Stimulated activated effector memory CD8-positive, alpha-beta T cell treated with anti-CD3 and anti-CD28 coated beads, Interleukin-12 subunit alpha, Interleukin-12 subunit beta, amount 100 ng/mL, for 72 hours (primary cell): ENCODE measurements around the gene SLC16A11.
"Not testable (repeated sequence)": the region's sequence is repeated elsewhere in the genome, so short reads cannot be mapped to it uniquely, and the experiment has no call there.

ENCODE experiments used
- ATAC-seq: fragments of 150-1000 bp; cut with Tn5 transposase; 2 replicates; pipeline ENCODE4 v1.10.0; 2021
- DNase-seq, 2 donors: peaks; one replicate each; pipeline ENCODE4 v3.0.0; 2021 to 2022; ENCODE audit warnings: low spot score in 2 of 2
- H3K27ac Mint-ChIP-seq: one replicate; pipeline ENCODE4 v1.8.0; 2022; ENCODE audit warnings: mild to moderate bottlenecking, mixed read lengths
- H3K36me3 Mint-ChIP-seq: one replicate; pipeline ENCODE4 v1.8.0; 2022; ENCODE audit warnings: mild to moderate bottlenecking, mixed read lengths
- H3K4me1 Mint-ChIP-seq: one replicate; pipeline ENCODE4 v1.8.0; 2022; ENCODE audit warnings: mixed read lengths
- H3K4me3 Mint-ChIP-seq: one replicate; pipeline ENCODE4 v1.8.0; 2022; ENCODE audit warnings: mild to moderate bottlenecking, mixed read lengths
- H3K9me3 Mint-ChIP-seq: one replicate; pipeline ENCODE4 v1.8.0; 2022; ENCODE audit warnings: mixed read lengths

SLC16A11 gene, protein sequence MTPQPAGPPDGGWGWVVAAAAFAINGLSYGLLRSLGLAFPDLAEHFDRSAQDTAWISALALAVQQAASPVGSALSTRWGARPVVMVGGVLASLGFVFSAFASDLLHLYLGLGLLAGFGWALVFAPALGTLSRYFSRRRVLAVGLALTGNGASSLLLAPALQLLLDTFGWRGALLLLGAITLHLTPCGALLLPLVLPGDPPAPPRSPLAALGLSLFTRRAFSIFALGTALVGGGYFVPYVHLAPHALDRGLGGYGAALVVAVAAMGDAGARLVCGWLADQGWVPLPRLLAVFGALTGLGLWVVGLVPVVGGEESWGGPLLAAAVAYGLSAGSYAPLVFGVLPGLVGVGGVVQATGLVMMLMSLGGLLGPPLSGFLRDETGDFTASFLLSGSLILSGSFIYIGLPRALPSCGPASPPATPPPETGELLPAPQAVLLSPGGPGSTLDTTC

DNA sequence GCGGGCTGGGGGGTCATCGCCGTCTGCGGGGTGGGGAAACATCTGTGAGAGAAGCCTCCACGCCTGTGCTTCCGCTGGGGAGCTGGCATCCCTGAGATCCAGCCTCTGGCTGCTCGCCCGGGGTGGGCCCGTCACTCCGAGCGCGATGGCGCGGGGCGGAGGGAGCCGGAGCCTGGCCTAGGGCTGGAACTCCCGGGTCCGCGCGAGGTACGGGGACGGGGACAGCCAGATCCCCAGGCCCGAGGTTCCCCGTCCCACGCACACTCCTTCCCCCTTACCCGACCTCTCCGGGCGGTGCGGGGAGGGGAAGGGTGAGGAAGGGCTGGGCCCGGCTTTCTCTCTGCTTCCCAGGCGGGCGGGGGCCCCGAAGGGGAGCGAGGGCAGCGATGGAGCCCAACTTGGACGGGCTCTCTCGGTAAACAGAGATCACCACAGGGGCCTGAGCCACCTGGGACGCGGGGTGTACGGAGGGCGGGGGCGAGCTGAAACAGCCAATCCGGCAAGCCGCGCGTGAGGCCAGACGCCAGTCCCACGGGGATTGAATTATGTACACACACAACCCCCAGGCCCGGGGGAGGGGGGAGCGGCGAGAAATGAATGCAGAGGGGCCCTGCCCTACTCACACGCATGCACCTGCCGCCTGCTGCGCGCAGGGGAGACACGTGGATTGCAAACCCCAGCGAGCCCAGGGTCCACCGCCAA lies at the start of gene SLC16A11:
TSS of gene SLC16A11 (minus strand) at position 596 of the 702 bp plus-strand sequence. CDS start at position 17, 579 bp downstream.
- peaks cover 42% of the 10 kb centered on the region for H3K4me1 Mint-ChIP-seq

DNA sequence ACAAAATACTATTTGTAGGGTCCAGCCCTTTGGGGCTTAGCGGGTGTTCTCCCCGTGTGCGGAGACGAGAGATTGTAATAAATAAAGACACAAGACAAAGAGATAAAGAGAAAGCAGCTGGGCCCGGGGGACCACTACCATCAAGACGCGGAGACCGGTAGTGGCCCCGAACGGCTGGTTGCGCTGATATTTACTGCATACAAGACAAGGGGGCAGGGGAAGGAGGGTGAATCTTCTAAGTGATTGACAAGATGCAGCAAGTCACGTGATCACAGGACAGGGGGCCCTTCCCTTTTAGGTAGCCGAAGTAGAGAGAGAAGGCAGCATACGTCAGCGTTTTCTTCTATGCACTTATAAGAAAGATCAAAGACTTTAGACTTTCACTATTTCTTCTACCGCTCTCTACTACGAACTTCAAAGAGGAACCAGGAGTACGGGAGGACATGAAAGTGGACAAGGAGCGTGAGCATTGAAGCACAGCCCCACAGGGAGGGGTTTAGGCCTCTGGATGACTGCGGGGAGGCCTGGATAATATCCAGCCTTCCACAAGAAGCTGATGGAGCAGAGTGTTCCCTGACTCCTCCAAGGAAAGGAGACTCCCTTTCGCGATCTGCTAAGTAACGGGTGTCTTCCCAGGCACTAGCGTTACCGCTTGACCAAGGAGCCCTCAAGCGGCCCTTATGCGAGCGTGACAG lies 47.6 kb upstream of the SLC16A11 start:
- H3K36me3 Mint-ChIP-seq, result not testable (repeated sequence)

More for the DNA sequence above, at the start of gene SLC16A11:
- Mint-ChIP-seq H3K9me3 (no peaks in the 10 kb centered on the region), H3K36me3 (peaks cover 19% of the 10 kb centered on the region), H3K4me3 (peak within 1 kb of the TSS; percentile 78), H3K27ac (peak within 1 kb of the TSS; percentile 93)
- ATAC-seq (peak; percentile 2), DNase-seq (peak; percentile 25 to 67)

DNA sequence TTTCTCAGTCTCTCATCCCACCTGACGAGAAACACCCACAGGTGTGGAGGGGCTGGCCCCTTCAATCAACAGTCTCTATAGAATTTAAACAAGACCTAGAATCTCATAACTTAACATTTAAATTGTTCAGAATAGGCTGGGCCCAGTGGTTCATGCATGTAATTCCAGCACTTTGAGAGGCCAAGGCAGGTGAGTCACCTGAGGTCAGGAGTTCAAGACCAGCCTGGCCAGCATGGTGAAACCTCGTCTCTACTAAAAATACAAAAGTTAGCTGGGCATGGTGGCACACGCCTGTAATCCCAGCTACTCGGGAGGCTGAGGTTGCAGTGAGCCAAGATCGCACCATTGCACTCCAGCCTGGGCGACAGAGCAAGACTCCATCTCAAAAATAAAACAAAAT lies 45.7 kb upstream of the SLC16A11 start:
- not testable (repeated sequence) for ATAC-seq, H3K4me1 Mint-ChIP-seq, H3K36me3 Mint-ChIP-seq, H3K27ac Mint-ChIP-seq, H3K9me3 Mint-ChIP-seq, H3K4me3 Mint-ChIP-seq, DNase-seq

More for the DNA sequence above, 47.6 kb upstream of the SLC16A11 start:
- H3K4me3 Mint-ChIP-seq, H3K9me3 Mint-ChIP-seq, ATAC-seq, H3K27ac Mint-ChIP-seq, DNase-seq: not testable (repeated sequence)
- H3K4me1 Mint-ChIP-seq, result peaks cover 12% of the 10 kb centered on the region

DNA sequence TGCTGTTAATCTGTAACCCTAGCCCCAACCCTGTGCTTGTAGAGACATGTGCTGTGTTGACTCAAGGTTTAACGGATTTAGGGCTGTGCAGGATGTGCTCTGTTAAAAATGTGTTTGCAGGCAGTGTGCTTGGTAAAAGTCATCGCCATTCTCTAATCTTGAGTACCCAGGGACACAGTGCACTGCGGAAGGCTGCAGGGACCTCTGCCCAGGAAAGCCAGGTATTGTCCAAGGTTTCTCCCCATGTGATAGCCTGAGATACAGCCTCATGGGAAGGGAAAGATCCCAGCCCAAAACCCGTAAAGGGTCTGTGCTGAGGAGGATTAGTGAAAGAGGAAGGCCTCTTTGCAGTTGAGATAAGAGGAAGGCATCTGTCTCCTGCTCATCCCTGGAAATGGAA lies 44.5 kb upstream of the SLC16A11 start:
- not testable (repeated sequence) for ATAC-seq, DNase-seq, H3K4me1 Mint-ChIP-seq, H3K27ac Mint-ChIP-seq, H3K4me3 Mint-ChIP-seq, H3K9me3 Mint-ChIP-seq, H3K36me3 Mint-ChIP-seq

DNA sequence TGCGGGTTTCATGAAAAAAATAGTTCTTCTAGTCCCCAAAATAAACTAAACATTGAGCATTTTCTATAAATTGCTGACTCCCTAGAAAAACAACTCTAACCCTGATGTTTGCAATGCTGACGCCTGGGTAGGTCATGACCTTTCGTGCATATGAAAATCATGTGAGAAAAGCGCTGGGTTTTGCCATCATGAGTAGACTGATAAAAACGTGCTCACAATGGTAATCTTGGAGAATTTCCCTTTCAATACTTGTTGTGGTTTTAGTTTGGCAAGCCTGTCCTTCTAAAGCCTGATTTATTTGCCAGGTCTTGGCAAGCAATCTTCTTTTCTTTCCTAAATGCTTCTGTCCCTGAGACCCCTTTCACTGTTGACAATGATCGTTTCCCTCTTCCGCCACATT lies 40.2 kb upstream of the SLC16A11 start:
- DNase-seq (no peak), ATAC-seq (no peak)
- H3K4me3 Mint-ChIP-seq, result no peak overlapping the region
- no peaks in the 10 kb centered on the region for H3K36me3 Mint-ChIP-seq
- peaks cover 31% of the 10 kb centered on the region for H3K4me1 Mint-ChIP-seq
- no peaks in the 10 kb centered on the region for H3K9me3 Mint-ChIP-seq
- H3K27ac Mint-ChIP-seq, result no peak overlapping the region

DNA sequence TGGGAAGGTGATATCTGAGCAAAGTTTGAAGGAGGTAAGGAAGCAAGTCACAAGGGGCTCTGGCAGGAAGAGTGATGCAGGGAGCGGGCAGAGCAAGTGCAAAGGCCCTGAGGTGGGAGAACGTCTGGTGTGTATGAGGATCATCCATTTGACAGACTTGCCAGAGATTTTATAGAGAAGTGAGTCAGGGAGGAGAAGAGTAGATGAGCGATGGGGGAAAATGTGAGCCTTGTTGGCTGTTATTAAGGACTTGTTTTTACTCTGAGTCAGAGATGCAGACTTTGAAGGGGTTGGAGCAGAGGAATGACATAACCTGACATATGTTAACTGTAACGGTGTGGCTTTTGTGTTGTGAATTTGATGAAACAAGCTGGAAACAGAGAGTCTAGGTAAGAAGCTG lies 39.7 kb upstream of the SLC16A11 start:
- no peak for DNase-seq
- H3K4me3 Mint-ChIP-seq, result no peak overlapping the region
- H3K9me3 Mint-ChIP-seq, result no peaks in the 10 kb centered on the region
- no peak for ATAC-seq
- peaks cover 31% of the 10 kb centered on the region for H3K4me1 Mint-ChIP-seq
- H3K27ac Mint-ChIP-seq, result no peak overlapping the region
- H3K36me3 Mint-ChIP-seq, result no peaks in the 10 kb centered on the region

DNA sequence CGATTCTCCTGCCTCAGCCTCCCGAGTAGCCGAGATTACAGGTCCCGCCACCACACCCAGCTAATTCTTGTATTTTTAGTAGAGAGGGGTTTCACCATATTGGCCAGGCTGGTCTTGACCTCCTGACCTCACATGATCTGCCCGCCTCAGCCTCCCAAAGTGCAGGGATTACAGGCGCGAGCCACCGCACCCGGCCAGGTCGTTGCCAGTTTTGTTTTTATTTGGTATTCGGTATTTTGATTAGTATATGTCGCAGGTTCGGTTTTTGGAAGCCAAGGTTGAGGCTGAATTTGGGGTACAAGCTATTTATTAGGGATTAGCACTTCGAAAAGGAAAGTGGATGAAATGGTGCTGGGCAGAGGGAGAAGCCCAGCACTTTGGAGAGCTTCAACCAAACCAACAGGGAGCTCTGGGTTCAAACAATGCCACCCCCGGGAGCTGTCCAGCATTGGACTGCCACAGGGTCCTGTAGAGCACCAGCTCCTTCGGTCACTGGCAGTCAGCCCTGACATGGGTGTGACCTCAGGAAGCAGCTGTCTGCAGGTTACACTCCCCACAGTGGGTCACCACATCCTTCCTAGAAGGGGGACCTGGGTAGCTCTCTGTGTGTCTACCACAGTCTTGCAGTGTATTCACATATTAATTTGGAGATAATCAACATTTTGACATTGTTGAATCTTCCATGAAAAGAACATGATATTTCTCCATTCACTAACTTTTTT lies 37.6 kb upstream of the SLC16A11 start:
- Mint-ChIP-seq H3K4me1 (peaks cover 31% of the 10 kb centered on the region), H3K4me3 (no peak overlapping the region), H3K36me3 (no peaks in the 10 kb centered on the region), H3K9me3 (no peaks in the 10 kb centered on the region), H3K27ac (no peak overlapping the region)
- ATAC-seq (peak; percentile 96), DNase-seq (peak in 1 of 2 donors; percentile 18)

DNA sequence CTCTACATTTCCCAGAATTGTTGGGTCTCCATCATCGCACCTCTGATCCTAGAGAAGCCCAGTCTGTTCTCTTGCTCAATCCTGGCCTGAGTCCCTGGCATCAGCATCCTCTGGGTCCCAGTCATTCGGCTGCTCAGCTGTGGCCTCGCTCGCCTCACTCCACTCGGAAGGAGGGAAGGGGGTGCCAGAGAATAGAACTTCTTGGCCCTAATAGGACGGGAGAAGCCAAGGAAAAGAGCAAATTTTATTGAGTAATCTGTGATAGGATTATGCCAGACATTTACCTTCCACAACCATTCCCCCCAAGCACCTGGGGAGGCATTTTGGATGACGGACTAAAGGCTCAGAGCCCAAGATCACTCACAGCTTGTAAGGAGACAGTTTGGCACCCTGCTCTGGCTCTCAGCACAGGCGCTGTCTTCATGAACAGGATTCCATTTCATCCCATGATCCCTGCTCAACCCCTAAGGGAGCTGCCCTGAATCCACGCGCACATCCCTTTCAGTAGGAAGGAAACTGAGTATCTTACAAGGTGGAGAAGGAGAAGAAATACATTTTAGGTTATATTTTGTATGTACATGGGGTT lies 36.7 kb upstream of the SLC16A11 start:
- H3K4me3 Mint-ChIP-seq, result no peak overlapping the region
- no peak for ATAC-seq
- H3K27ac Mint-ChIP-seq, result no peak overlapping the region
- no peak for DNase-seq
- no peaks in the 10 kb centered on the region for H3K9me3 Mint-ChIP-seq
- H3K36me3 Mint-ChIP-seq, result no peaks in the 10 kb centered on the region
- peaks cover 31% of the 10 kb centered on the region for H3K4me1 Mint-ChIP-seq

DNA sequence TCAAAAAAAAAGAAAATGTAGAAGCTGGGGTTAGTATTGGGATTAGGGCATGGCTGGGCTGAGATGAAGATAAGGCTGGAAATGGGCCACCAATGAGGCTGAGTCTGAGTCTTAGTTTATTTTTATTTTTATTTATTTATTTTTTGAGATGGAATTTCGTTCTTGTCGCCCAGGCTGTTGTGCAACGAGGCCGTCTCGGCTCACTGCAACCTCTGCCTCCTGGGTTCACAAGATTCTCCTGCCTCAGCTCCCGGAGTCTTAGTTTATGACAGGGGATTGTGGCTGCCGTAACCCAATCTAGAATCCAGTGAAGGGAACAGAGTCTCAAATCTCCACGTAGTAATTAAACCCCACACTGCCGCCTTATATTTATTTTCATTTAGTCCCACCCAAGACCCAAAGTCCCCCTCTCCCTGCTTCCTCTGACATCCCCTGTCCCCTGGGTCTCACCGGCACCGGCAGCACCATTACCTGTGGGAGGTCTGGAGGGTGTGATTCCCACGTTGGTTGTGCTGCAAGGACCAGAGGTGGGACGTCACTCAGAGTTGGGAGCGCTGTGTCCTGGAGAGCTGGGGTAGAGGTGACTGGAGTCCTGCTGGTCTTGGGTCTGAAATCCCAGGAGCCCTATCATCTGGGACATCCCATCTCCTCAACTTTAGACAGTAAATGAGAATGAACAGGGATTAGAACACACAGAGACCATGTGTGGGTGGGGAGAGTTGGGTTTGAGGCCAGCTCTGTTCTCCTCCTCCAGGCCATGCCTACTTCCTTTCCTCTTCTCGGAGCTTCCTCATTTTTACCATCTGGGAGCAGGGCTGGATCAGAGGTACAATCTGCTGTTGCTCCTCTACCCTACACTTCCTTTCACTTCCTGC lies 35.9 kb upstream of the SLC16A11 start, which contains the start of gene CLEC10A:
TSS of gene CLEC10A (minus strand) at position 671 of the 875 bp plus-strand sequence. CDS start 1,439 bp downstream, outside the sequence.
- peaks cover 31% of the 10 kb centered on the region for H3K4me1 Mint-ChIP-seq
- no peak for ATAC-seq
- DNase-seq, result no peak
- H3K4me3 Mint-ChIP-seq, result no peak within 1 kb of the TSS
- no peak within 1 kb of the TSS for H3K27ac Mint-ChIP-seq
- H3K36me3 Mint-ChIP-seq, result no peaks in the 10 kb centered on the region
- no peaks in the 10 kb centered on the region for H3K9me3 Mint-ChIP-seq

DNA sequence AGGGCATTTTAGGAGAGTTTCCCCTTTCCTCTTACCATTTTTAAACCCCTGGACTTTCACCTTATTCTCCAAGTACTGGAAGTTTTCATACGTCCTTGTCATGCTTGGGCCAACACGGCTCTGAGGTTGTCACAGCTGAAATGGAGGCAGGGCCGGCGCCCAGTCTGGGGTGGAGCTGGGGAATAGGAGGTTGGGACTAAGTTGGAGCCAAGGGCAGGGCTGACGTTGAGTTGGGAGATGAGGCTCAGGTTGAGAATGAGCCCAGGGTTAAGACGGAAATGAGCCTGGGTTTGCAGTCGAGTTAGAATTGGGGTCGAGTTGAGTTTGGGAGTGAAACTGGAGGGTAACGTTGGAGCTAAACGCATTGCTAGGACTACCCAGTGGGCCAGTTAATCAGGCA lies 34.8 kb upstream of the SLC16A11 start:
- no peak for DNase-seq
- Mint-ChIP-seq H3K4me1 (peaks cover 25% of the 10 kb centered on the region), H3K9me3 (no peaks in the 10 kb centered on the region), H3K36me3 (no peaks in the 10 kb centered on the region), H3K4me3 (no peak overlapping the region), H3K27ac (no peak overlapping the region)
- ATAC-seq, result no peak

DNA sequence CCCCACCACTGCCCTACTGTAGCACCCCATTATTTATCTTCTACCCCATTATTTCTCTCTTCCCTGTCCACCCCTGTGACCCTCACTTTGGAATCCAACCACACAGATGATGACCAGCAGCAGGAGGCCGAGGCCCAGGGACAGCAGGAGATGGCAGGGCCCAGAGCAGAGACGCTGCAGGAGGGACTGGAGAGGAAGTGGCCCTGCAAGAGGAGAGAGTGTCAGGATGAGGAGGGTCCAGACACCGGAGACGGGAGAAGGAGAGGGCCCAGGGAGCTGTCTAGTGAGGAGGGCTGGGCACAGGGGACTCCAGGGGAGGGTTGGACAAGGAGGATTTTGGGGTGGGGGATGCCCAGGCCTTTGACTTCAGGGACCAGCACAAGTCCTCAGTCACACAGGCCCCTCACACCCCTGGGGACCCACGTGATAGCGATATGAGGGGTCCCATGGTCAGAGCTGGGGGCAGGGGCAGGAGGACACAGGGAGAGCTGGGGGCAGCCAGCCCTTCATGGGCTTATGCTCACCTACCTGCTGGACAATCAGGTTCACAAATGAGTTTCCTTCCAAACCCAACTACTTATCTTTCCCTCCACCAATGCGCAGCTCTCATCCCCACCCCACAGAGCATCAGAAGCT lies 34.1 kb upstream of the SLC16A11 start:
- Mint-ChIP-seq H3K9me3 (no peaks in the 10 kb centered on the region), H3K4me3 (no peak overlapping the region), H3K27ac (no peak overlapping the region), H3K36me3 (no peaks in the 10 kb centered on the region), H3K4me1 (peaks cover 25% of the 10 kb centered on the region)
- DNase-seq (no peak), ATAC-seq (no peak)

DNA sequence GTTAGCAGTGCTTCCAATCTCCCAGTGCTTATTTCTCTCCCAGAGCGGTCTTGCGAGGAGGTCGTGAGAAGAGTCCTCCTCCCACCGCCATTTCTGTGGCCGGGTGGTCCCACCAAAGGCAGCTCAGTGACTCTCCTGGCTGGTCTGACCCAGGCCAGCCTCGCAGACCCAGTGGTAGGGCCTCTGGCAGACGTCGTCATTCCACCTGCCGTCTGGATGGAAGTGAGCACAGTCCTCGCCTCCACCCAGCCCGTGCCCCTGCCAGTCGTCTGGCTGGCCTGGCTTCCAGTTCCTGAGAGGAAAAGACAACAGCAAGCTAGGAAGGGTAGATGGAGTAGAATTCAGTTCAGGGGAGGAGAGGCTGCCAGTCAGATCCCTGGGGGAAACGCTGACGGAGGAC lies 31.0 kb upstream of the SLC16A11 start:
- no peak for DNase-seq
- Mint-ChIP-seq H3K4me3 (no peak overlapping the region), H3K36me3 (peaks cover 6% of the 10 kb centered on the region), H3K27ac (no peak overlapping the region), H3K4me1 (peaks cover 1% of the 10 kb centered on the region), H3K9me3 (no peaks in the 10 kb centered on the region)
- ATAC-seq, result no peak

DNA sequence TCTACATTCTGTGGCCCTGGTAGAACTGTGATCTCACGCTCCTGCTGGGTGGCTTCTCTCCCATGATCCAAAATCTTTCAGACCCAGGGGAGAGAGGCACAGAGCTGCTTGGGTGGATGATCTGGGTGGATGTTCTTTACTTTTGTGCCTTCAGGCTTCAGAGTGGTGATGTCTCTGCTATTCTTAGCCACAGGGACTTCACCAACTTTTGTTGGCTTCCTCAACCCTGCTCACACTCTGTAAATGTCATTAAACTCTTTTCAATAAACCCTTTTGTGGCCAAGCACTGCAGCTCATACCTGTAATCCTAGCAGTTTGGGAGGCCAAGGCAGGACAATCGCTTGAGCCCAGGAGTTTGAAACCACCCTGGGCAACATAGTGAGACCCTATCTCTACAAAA lies 28.5 kb upstream of the SLC16A11 start:
- H3K4me1 Mint-ChIP-seq, result no peaks in the 10 kb centered on the region
- peaks cover 6% of the 10 kb centered on the region for H3K36me3 Mint-ChIP-seq
- ATAC-seq, result no peak

More for the DNA sequence above, 28.5 kb upstream of the SLC16A11 start:
- no peak overlapping the region for H3K4me3 Mint-ChIP-seq
- peaks cover 9% of the 10 kb centered on the region for H3K9me3 Mint-ChIP-seq
- no peak for DNase-seq
- peak overlapping the region; percentile 23 for H3K27ac Mint-ChIP-seq
